ENCODE results near the gene UBTF. TPM values are rescaled to one million over a fixed set of nuclear protein-coding genes. Genes with fewer than 3 reads are reported as not detected.

The UBTF gene
- total and polyA plus RNA-seq, 9 of the 15 experiments (the other 6 are each of a cell fraction or from before 2014, with no cell fraction given): 1.2 to 113 (median 83.6) TPM

DNA sequence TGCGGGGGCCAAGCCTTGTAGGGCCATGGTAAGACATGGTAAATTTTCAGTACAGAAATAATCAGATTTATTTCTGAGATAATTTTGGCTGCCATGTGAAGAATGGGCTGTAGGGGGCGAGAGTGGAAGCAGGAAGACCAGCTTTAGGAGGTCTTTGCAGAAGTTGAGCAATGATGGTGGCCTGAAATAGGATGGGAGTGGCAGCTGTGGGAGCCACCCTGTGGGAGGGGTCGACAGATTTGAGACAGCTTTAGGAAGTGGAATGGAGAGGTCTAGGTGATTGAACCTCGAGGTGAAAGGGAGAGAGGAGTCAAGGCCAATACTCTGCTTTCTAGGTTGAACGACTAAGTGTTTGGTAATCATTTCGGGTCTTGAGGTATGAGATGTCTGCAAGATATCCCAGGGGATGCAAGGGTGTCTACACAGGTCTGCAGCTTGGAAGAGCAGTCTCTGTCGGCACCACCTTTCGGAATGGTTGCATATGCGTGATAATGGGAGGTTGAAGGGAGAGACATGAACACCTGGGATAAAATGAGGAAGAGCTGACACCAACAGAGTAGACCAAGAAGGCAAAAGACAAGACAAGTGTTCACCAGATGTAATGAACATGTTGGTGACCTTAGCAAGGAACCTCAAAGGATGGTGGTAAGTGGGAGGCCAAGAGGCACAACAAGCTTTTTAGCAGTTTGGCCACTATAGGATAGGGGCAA lies 15.6 kb downstream of the UBTF start (continued):
- TF ChIP-seq ETV1 (tag; conservative IDR thresholded peaks at IDR 0.05; ENCODE audit: low read depth) (peak; percentile 35; the same call in 1 of the 2 replicates), REST (IDR thresholded peaks at IDR 0.05; ENCODE audit: borderline replicate concordance) (peak; percentile 22; the same call in 1 of the 2 replicates), REST (CRISPR knock-in tag; IDR thresholded peaks at IDR 0.05; ENCODE audit: low read depth) (no peak), RCOR1 (IDR thresholded peaks at IDR 0.05; ENCODE audit: borderline replicate concordance in 1 of 2, low read depth in 2 of 2, low read length in 2 of 2) (0 out of 4 replicates have a peak, but pooled peaks of 1 of the 2 experiments have one; percentile 23), RAD21 (CRISPR knock-in tag; conservative IDR thresholded peaks at IDR 0.05 in 1 of 2, IDR thresholded peaks at IDR 0.05 in 1 of 2) (peak in 1 of 2 experiments; percentile 44; a peak in 3 of 4 replicates), PKNOX1 (IDR thresholded peaks at IDR 0.05) (peak; percentile 77), XRCC5 (IDR thresholded peaks at IDR 0.05; ENCODE audit: low read depth, low read length) (0 out of 2 replicates have a peak, but pooled peaks have one; percentile 28), SREBF1 (IDR thresholded peaks at IDR 0.05; ENCODE audit: borderline replicate concordance, low read depth, low read length) (no peak), SMC3 (conservative IDR thresholded peaks at IDR 0.05; ENCODE audit: insufficient read depth, low read depth, low read length) (0 out of 2 replicates have a peak, but pooled peaks have one; percentile 29), DPF2 (IDR thresholded peaks at IDR 0.05) (0 out of 2 replicates have a peak, but pooled peaks have one; percentile 9)
- TF ChIP-seq, protein P1, sequence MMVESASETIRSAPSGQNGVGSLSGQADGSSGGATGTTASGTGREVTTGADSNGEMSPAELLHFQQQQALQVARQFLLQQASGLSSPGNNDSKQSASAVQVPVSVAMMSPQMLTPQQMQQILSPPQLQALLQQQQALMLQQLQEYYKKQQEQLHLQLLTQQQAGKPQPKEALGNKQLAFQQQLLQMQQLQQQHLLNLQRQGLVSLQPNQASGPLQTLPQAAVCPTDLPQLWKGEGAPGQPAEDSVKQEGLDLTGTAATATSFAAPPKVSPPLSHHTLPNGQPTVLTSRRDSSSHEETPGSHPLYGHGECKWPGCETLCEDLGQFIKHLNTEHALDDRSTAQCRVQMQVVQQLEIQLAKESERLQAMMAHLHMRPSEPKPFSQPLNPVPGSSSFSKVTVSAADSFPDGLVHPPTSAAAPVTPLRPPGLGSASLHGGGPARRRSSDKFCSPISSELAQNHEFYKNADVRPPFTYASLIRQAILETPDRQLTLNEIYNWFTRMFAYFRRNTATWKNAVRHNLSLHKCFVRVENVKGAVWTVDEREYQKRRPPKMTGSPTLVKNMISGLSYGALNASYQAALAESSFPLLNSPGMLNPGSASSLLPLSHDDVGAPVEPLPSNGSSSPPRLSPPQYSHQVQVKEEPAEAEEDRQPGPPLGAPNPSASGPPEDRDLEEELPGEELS (CRISPR knock-in tag; IDR thresholded peaks at IDR 0.05; ENCODE audit: borderline replicate concordance): 0 out of 2 replicates have a peak, but pooled peaks have one; percentile 34
- TF ChIP-seq, protein P2, sequence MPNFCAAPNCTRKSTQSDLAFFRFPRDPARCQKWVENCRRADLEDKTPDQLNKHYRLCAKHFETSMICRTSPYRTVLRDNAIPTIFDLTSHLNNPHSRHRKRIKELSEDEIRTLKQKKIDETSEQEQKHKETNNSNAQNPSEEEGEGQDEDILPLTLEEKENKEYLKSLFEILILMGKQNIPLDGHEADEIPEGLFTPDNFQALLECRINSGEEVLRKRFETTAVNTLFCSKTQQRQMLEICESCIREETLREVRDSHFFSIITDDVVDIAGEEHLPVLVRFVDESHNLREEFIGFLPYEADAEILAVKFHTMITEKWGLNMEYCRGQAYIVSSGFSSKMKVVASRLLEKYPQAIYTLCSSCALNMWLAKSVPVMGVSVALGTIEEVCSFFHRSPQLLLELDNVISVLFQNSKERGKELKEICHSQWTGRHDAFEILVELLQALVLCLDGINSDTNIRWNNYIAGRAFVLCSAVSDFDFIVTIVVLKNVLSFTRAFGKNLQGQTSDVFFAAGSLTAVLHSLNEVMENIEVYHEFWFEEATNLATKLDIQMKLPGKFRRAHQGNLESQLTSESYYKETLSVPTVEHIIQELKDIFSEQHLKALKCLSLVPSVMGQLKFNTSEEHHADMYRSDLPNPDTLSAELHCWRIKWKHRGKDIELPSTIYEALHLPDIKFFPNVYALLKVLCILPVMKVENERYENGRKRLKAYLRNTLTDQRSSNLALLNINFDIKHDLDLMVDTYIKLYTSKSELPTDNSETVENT (CRISPR knock-in tag; IDR thresholded peaks at IDR 0.05): no peak

All from K562 (cell line).